SK-N-SH (cell line): ENCODE results near the gene MILR1.

ENCODE experiments used
- CTCF ChIP-seq: fragments of 200-600 bp; sonication (generic); IDR thresholded peaks from 2 replicates; pipeline ENCODE4 v1.6.1; 2017; ENCODE audit warnings: antibody characterized with exemption, mild to moderate bottlenecking, moderate library complexity
- MXI1 ChIP-seq: IDR thresholded peaks from 2 replicates; pipeline ENCODE4 v1.6.1; 2012; ENCODE audit warnings: mild to moderate bottlenecking, low read depth, low read length, improper control_type of control experiment
- SIN3A ChIP-seq: IDR thresholded peaks from 2 replicates; pipeline ENCODE4 v1.6.1; 2012; ENCODE audit warnings: low read depth, mild to moderate bottlenecking, low read length, moderate library complexity, borderline replicate concordance
- TEAD4 ChIP-seq: IDR thresholded peaks from 2 replicates; pipeline ENCODE4 v1.4.0; 2012; ENCODE audit warnings: mild to moderate bottlenecking, borderline replicate concordance; ENCODE audit not compliant: insufficient read depth

- TF ChIP-seq TEAD4 (peak; percentile 82), CTCF (no peak), SIN3A (peak; percentile 96), MXI1 (peak; percentile 80)
Measured at GRCh38 chr17:64505340-64506200, 56.7 kb downstream of the MILR1 start.
